Transverse colon (tissue), 3 donors: Measurements from ENCODE around the gene ARIH2.
A peak's percentile ranks its signal among the peaks of the same experiment; 100 is the strongest.

Source experiments
- CTCF ChIP-seq, 5 experiments: fragments of 200-600 bp in 3 of 5; fragments of 450-650 bp in 2 of 5; sonication (generic) in 3 of 5; IDR thresholded peaks; 1 replicate in 2 of 5; 2 replicates in 3 of 5; pipeline ENCODE4 v1.5.1; 2016 to 2017; ENCODE audit warnings: antibody characterized with exemption in 5 of 5, inconsistent platforms in 3 of 5, mild to moderate bottlenecking in 2 of 5, moderate library complexity in 1 of 5
- POLR2A ChIP-seq: fragments of 450-650 bp; IDR thresholded peaks from one replicate; pipeline ENCODE4 v1.6.1; 2016; ENCODE audit warnings: antibody characterized with exemption, mild to moderate bottlenecking, moderate library complexity

DNA sequence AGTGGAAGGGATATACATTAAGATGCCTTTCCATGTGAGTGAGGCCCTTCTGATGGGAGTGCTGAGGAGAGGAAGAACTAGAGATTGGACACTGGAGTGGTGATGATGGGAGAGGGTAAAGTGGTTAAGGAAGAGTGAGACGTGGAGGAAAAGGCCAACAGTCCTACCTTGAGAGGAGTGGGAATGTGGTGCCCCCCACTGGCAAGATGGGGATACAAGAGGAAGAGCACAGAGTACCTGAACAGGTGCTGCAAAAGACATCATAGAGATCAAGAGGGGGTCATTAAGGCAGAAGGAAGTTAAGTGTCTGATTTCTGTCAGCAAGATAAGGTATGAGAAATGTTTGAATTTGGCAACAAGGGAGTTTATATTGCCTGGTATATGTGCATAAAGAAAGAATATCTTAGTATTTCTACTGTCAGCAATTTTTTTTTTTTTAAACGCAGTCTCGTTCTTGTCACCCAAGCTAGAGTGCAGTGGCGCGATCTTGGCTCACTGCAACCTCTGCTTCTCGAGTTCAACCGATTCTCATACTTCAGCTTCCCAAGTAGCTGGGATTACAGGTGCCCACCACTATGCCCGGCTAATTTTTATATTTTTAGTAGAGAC, 34.0 kb downstream of the ARIH2 start:
- TF ChIP-seq POLR2A (no peak), CTCF (IDR thresholded peaks at IDR 0.05) (peak; percentile 23 to 61 (median 48))
